CD4-positive, alpha-beta T cell treated with Interleukin-15 for 1 hour (primary cell): ENCODE measurements around the gene PMAIP1.
"Not testable (repeated sequence)": the region's sequence is repeated elsewhere in the genome, so short reads cannot be mapped to it uniquely, and the experiment has no call there.

ENCODE experiments used
- DNase-seq: peaks from one replicate; pipeline ENCODE4 v3.0.0-alpha.2; 2020

The PMAIP1 gene

GRCh38 chr18:59899298-59900221 is at the start of gene PMAIP1:
Gene PMAIP1 (plus strand): TSS chr18:59899996. CDS start chr18:59900178, 182 bp downstream.
- DNase-seq, result peak; percentile 91

GRCh38 chr18:59851784-59852399 is 47.9 kb upstream of the PMAIP1 start:
- DNase-seq, result no peak

GRCh38 chr18:59852548-59852947 is 47.2 kb upstream of the PMAIP1 start:
- no peak for DNase-seq

- no peak for DNase-seq
These were observed 46.4 kb upstream of the PMAIP1 start for GRCh38 chr18:59853380-59853779.

- not testable (repeated sequence) for DNase-seq
These were observed 45.8 kb upstream of the PMAIP1 start for GRCh38 chr18:59853988-59854387.

GRCh38 chr18:59861009-59861408 is 38.8 kb upstream of the PMAIP1 start:
- DNase-seq, result no peak

- no peak for DNase-seq
These were observed 37.6 kb upstream of the PMAIP1 start for GRCh38 chr18:59861963-59862819.

GRCh38 chr18:59865241-59865986 is 34.4 kb upstream of the PMAIP1 start:
- DNase-seq, result no peak

- DNase-seq, result no peak
These were observed 33.1 kb upstream of the PMAIP1 start for GRCh38 chr18:59866551-59867269.

GRCh38 chr18:59867337-59868104 is 32.3 kb upstream of the PMAIP1 start:
- no peak for DNase-seq

- DNase-seq, result no peak
These were observed 29.1 kb upstream of the PMAIP1 start for GRCh38 chr18:59870623-59871130.

- DNase-seq, result no peak
These were observed 28.0 kb upstream of the PMAIP1 start for GRCh38 chr18:59871711-59872362.

GRCh38 chr18:59873641-59874040 is 26.2 kb upstream of the PMAIP1 start:
- no peak for DNase-seq

GRCh38 chr18:59874166-59874565 is 25.6 kb upstream of the PMAIP1 start:
- no peak for DNase-seq

- DNase-seq, result no peak
These were observed 23.5 kb upstream of the PMAIP1 start for GRCh38 chr18:59876310-59876626.

- no peak for DNase-seq
These were observed 22.4 kb upstream of the PMAIP1 start for GRCh38 chr18:59877361-59877760.

- DNase-seq, result no peak
These were observed 21.2 kb upstream of the PMAIP1 start for GRCh38 chr18:59878644-59879043.

GRCh38 chr18:59881728-59882656 is 17.8 kb upstream of the PMAIP1 start:
- DNase-seq, result no peak

GRCh38 chr18:59884351-59884750 is 15.4 kb upstream of the PMAIP1 start:
- no peak for DNase-seq
